Urothelium cell line (cell line): ENCODE results near the gene CA6.
"Not testable (repeated sequence)": the region's sequence is repeated elsewhere in the genome, so short reads cannot be mapped to it uniquely, and the experiment has no call there.

Experiments
- DNase-seq: peaks from one replicate; pipeline ENCODE4 v3.0.0; 2011; ENCODE audit warnings: low spot score, mixed read lengths
- FAIRE-seq: peaks from 2 replicates; lab custom pipeline; 2011; peaks lifted over from hg19 to GRCh38; lab: Jason Lieb, UNC

Gene CA6

GRCh38 chr1:8945568-8945967 lies at the start of gene CA6:
CA6 (plus strand) TSS chr1:8945868; CDS start chr1:8945887, 19 bp downstream.
- FAIRE-seq (no peak), DNase-seq (no peak)

DNA sequence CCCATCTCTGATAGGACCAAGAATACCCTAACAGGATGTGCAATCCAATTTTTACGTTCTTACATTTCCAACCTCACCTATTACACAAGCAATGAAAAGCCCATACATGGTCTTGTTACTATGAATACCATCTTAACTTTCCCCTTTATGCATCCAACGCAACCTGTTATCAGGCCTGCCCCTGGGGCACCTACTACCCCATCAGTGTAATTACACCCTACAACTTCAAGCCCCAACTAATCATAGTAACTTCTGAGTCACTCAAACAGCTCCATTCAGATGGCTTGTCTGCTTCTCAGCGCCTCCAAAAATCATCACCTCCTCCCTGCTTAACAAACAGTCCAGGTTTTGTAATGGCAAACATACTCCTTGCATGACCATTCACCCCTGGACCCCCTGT lies 48.9 kb upstream of the CA6 start:
- DNase-seq, FAIRE-seq: not testable (repeated sequence)

DNA sequence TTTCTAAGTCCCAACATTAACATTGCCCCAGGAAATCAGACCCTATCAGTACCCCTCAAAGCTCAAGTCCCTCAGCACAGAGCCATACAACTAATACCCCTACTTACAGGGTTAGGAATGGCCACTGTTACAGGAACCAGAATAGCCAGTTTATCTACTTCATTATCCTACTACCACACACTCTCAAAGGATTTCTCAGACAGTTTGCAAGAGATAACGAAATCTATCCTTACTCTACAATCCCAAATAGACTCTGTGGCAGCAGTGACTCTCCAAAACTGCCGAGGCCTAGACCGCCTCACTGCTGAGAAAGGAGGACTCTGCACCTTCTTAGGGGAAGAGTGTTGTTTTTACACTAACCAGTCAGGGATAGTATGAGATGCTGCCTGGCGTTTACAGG lies 48.2 kb upstream of the CA6 start:
- not testable (repeated sequence) for DNase-seq, FAIRE-seq

DNA sequence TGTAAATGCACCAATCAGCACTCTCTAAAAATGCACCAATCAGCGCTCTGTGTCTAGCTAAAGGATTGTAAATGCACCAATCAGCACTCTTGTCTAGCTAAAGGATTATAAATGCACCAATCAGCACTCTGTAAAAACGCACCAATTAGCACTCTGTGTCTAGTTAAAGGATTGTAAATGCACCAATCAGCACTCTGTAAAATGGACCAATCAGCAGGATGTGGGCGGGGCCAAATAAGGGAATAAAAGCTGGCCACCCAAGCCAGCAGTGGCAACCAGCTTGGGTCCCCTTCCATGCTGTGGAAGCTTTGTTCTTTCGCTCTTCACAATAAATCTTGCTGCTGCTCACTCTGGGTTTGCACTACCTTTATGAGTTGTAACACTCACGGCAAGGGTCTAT lies 47.2 kb upstream of the CA6 start:
- not testable (repeated sequence) for FAIRE-seq

GRCh38 chr1:8899046-8899445 lies 46.6 kb upstream of the CA6 start:
- DNase-seq (no peak), FAIRE-seq (no peak)

More for the DNA sequence above, 47.2 kb upstream of the CA6 start:
- not testable (repeated sequence) for DNase-seq

DNA sequence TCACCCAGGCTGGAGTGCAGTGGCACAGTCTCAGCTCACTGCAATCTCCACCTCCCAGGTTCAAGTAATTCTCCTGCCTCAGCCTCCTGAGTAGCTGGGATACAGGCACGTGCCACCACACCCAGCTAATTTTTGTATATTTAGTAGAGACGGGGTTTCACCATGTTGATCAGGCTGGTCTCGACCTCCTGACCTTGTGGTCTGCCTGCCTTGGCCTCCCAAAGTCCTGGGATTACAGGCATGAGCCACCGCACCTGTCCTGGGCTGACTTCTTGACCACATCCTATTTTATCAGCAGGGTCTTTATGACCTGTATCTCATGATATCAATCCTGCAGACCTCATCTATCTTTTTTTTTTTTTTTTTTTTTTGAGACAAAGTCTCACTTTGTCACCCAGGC lies 45.0 kb upstream of the CA6 start:
- DNase-seq, FAIRE-seq: not testable (repeated sequence)

- DNase-seq, result no peak
Measured at GRCh38 chr1:8902765-8903164, 42.9 kb upstream of the CA6 start.

DNA sequence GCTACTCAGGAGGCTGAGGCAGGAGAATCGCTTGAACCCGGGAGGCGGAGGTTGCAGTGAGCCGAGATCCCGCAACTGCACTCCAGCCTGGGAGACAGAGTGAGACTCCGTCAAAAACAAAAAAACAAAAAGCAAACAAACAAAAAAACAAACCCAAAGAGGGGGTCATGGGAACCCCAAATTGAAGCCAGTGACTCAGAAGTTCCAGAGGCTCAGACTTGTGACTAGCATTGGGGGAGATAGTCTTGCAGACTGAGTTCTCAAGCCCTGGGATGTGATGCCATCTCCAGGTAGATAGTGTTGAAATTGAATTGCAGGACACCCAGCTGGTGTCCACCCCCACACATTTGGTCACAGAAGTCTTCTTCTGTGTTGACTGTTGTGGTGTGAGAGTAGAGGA lies 42.3 kb upstream of the CA6 start:
- FAIRE-seq (no peak), DNase-seq (peak; percentile 37)

More at GRCh38 chr1:8902765-8903164, 42.9 kb upstream of the CA6 start:
- no peak for FAIRE-seq

DNA sequence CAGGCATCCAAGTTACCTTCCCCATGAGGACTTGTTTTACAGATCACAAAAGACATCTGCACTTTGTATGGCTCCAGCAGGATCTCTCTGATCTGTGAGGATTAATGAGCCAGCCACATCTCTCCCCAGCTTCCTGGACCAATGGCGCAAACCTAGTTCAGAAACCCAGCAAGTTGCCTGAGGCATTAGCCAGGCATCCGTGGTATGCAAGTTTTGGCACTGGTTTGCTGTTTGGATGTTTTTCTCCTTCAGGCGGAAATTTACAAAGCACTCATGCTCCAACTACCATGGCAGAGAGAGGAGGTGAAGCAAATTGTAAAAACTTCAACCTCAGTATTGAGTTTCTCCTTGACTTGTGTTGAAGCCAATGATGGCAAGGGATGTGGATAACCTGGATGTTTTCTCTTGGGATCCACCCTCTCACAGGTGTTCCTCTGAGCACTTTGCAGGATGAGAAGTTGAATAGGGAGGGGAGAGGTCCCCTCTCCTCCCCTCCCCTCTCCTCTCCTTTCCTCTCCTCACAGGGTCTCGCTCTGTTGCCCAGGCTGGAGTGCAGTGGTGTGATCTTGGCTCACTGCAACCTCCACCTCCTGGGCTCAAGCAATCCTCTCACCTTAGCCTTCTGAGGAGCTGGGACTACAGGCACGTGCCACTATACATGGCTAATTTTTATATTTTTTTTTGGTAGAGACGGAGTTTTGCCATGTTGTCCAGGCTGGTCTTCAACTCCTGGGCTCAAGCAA lies 41.6 kb upstream of the CA6 start:
- DNase-seq (peak; percentile 82), FAIRE-seq (no peak)

GRCh38 chr1:8905582-8906191 lies 40.0 kb upstream of the CA6 start:
- FAIRE-seq (no peak), DNase-seq (no peak)

DNA sequence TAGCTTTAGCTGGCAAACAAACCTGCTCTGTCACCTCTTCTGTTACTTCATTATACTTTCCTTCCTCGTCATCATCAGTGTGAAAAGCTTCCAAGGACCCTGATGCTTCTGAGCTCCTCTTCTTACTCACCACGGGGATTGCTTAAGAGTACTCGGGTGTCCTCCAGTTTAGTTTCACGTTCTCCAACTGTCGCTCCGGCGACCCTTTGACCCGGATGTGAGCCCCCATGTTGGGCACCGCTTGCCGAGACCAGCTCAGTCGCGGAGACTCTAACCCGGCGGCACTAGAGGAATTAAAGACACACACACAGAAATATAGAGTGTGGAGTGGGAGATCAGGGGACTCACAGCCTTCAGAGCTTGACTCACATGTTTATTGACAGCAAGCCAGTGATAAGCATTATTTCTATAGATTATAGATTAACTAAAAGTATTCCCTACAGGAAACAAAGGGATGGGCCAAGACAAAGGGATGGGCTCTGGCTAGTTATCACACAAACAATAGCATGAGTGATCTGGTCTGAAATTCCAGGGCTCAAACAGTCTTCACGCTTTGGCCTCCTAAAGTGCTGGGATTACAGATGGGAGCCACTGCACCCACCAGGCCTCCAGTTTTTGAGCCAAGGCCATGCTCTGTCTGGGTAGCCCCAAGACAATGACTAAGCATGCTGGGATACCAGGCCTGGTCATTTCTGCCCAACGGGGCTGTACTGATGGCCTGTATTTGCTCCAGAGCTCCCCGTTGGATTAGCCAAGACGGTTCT lies 37.1 kb upstream of the CA6 start:
- FAIRE-seq (no peak), DNase-seq (no peak)

DNA sequence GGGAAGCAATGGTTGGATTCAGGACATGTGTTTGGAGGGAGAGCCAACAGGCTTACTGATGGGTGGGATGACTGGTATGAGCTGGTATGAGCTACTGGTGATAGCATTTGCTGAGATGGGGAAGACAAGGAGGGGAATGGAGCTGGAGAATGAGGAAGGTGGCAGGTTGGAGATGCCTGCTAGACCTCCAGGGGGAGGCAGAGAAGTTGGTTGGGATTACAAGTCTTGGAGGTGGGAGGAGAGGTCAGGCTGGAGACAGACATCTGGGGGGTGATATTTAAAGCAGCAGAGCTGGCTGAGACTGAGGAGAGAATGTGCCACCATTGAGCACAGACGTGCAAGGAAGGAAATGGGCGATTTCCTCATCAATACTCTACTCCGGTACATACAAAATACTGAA lies 35.3 kb upstream of the CA6 start:
- FAIRE-seq (no peak), DNase-seq (no peak)

- no peak for FAIRE-seq
Measured at GRCh38 chr1:8910914-8911313, 34.8 kb upstream of the CA6 start.

GRCh38 chr1:8911416-8912309 lies 34.0 kb upstream of the CA6 start:
- DNase-seq (no peak), FAIRE-seq (no peak)

More at GRCh38 chr1:8910914-8911313, 34.8 kb upstream of the CA6 start:
- no peak for DNase-seq

DNA sequence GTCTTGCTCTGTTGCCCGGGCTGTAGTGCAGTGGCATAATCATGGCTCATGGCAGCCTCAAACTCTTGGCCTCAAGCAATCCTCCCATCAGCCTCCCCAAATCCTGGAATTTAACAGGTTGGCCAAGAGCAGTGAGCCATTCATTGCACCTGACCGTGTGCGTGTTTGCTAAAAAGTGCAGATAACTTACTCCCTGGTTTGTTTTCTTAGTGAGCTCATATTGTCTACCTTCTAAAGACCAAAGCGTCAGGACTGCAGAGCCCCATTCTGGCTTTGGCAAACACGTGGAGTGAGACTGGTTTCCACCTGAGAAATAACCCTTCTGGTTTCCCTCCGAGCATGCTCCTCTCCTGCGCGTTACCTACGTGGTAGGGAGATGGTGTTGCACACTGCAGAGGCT lies 32.2 kb upstream of the CA6 start:
- DNase-seq (no peak), FAIRE-seq (no peak)

DNA sequence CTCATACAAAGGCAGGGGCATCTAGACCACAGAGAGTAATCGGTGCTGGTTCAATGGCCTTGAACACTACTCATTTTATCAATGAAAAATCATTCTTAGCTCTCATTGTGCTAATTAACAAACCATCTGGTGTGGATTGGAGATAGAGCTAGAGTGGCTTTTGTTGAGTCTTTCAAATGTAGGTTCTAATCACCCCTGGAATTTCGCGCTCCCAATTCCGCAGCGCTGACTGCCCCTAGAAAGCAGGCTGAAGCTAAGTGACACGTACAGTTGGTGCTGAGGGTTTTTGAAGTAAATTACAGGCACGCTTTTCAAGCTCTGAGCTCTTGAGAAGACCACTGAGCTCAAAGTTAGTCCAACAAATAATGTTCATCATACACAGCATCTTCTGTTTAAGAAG lies 31.2 kb upstream of the CA6 start:
- DNase-seq, result no peak
- no peak for FAIRE-seq

DNA sequence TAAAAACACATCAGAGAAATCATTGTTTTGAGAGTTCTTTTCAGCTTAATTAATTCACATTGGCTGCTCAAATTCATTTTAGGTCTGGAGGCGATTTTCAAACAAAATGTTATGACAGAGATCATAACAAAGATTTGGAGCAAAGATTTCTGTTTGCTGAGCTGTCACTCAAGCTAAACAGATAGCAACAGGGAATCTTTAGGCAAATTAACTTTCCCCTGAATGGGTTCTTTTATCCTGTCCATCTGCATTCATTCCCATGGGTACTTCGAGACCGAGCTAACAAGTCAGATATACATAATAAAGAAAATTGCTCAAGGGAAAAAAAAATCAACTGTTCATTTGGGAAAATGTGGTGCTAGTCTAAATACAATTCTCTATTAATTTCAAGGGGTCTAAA lies 30.2 kb upstream of the CA6 start:
- FAIRE-seq (no peak), DNase-seq (no peak)

- DNase-seq, result not testable (repeated sequence)
Measured at GRCh38 chr1:8917536-8917935, 28.1 kb upstream of the CA6 start.

DNA sequence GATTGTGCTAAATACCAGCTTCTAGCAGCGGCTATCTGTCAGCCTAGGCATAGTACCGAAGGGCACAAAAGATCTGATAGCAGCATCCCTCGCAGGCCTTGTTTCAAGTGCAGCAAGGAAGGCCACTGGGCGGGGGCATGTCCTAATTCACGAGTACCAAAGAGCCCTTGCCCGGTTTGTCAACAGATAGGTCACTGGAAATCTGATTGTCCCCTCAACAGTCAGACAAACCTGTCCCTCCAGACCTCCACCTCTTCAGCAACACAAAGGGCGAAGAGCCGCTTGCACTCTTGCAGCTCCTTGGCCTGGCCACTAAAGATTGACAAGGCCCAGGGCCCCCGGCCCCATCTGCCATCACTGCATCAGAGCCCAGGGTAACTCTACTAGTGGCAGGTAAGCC lies 22.7 kb upstream of the CA6 start:
- DNase-seq (no peak), FAIRE-seq (no peak)

More at GRCh38 chr1:8917536-8917935, 28.1 kb upstream of the CA6 start:
- not testable (repeated sequence) for FAIRE-seq

- FAIRE-seq (no peak), DNase-seq (no peak)
Measured at GRCh38 chr1:8925406-8925805, 20.3 kb upstream of the CA6 start.

GRCh38 chr1:8925960-8926359 lies 19.7 kb upstream of the CA6 start:
- FAIRE-seq (no peak), DNase-seq (no peak)
